PC-3 (cell line): ENCODE measurements around the gene TAF3.

ENCODE experiments used
- CTCF ChIP-seq: fragments of 300-600 bp; sonication (generic); conservative IDR thresholded peaks from 2 replicates; pipeline ENCODE4 v1.5.1; 2017; ENCODE audit warnings: antibody characterized with exemption, low read depth, mild to moderate bottlenecking, low read length
- EZH2 ChIP-seq: fragments of 300-600 bp; sonication (generic); IDR thresholded peaks from one replicate; pipeline ENCODE4 v1.6.1; 2017; ENCODE audit warnings: antibody characterized with exemption, mild to moderate bottlenecking, low read length; ENCODE audit not compliant: unreplicated experiment
- EZH2phosphoT487 ChIP-seq: fragments of 300-600 bp; sonication (generic); IDR thresholded peaks from 2 replicates; pipeline ENCODE4 v1.6.1; 2018; ENCODE audit warnings: mild to moderate bottlenecking, antibody characterized with exemption, low read length, borderline replicate concordance

- TF ChIP-seq CTCF (no peak), EZH2 (no peak), EZH2phosphoT487 (no peak)
These were observed 28.9 kb upstream of the TAF3 start for GRCh38 chr10:7789390-7789789.
